Fibroblast of villous mesenchyme (primary cell): Measurements from ENCODE around the gene PRSS38. TPM values are rescaled to one million over a fixed set of nuclear protein-coding genes. Genes with fewer than 3 reads are reported as not detected.

ENCODE experiments used
- DNase-seq: peaks from one replicate; pipeline ENCODE4 v3.0.0-alpha.2; 2010; ENCODE audit warnings: low read depth
- H3K4me3 ChIP-seq: 2 replicates; pipeline ENCODE4 v1.5.1; 2011; ENCODE audit warnings: low read depth, mild to moderate bottlenecking, low read length
- CTCF ChIP-seq: IDR thresholded peaks from 2 replicates; pipeline ENCODE4 v1.5.1; 2012; ENCODE audit warnings: low read depth, mild to moderate bottlenecking, low read length; ENCODE audit not compliant: insufficient read depth
- total RNA-seq: library from RNA; depleted of rRNA; stranded (reverse); fragments of >200 nt; gene quantifications from 2 replicates; pipeline ENCODE4 v1.2.3, GENCODE V29; 2012

Gene PRSS38
- total RNA-seq, 1 donor: not detected

GRCh38 chr1:227789084-227790033 lies 26.1 kb upstream of the PRSS38 start:
- peak; percentile 27 for DNase-seq
- TF ChIP-seq CTCF: peak; percentile 26
- H3K4me3 ChIP-seq: peak overlapping the region; percentile 71

DNA sequence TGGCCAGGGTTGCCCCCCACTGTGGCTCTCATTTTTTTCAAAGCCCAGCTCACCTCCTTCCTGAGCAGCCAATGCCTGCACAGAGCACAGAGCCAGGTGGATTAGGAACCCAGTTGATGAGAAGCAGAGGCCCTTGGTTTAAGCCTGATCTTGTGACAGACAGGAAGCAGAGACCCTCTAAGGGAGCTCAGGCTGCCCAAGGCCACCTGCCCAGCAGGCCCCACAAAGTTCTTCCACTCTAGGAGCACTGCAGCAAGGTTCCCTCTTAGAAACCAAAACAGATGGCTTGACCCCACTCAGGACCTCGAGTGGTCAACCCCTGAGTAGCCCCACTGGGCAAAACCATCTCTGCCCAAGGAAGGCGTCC lies 25.5 kb upstream of the PRSS38 start:
- TF ChIP-seq CTCF: no peak

GRCh38 chr1:227790868-227791267 lies 24.6 kb upstream of the PRSS38 start:
- no peak overlapping the region for H3K4me3 ChIP-seq
- no peak for TF ChIP-seq CTCF
- no peak for DNase-seq

More for the DNA sequence above, 25.5 kb upstream of the PRSS38 start:
- no peak for DNase-seq
- H3K4me3 ChIP-seq: no peak overlapping the region

DNA sequence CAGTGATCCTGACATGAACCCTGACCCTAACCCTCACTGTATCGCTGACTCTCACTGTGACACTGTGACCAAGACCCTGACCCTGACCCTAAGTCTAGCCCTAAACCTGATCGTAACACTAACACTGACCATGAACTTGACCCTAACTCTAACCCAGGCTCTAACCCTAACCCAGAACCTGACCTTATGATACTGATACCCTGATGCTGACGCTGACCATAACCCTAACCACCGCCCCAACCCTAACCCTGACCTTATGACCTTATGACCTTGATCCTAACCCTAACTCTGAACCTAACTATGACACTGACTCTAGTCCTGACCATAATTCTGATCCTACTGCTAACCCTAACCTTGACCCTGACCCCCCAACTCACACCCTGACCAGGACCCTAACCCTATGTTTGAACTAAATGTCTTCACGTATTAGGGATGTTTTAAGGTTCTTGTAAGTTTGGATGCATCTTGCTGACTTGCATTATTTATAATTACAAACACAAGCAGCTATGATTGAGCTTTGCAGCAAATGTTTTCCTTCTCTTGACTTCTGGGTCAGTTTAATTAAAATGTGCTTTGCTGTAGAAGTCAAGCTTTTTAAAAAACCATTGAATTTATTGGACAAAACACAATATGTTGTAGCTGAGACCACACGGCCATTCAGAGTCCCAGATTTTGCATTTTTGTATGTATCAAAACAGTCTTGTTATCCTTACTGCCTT lies 23.9 kb upstream of the PRSS38 start:
- DNase-seq: no peak
- H3K4me3 ChIP-seq: no peak overlapping the region

GRCh38 chr1:227792216-227793078 lies 23.0 kb upstream of the PRSS38 start:
- TF ChIP-seq CTCF: peak; percentile 7

More for the DNA sequence above, 23.9 kb upstream of the PRSS38 start:
- TF ChIP-seq CTCF: no peak

DNA sequence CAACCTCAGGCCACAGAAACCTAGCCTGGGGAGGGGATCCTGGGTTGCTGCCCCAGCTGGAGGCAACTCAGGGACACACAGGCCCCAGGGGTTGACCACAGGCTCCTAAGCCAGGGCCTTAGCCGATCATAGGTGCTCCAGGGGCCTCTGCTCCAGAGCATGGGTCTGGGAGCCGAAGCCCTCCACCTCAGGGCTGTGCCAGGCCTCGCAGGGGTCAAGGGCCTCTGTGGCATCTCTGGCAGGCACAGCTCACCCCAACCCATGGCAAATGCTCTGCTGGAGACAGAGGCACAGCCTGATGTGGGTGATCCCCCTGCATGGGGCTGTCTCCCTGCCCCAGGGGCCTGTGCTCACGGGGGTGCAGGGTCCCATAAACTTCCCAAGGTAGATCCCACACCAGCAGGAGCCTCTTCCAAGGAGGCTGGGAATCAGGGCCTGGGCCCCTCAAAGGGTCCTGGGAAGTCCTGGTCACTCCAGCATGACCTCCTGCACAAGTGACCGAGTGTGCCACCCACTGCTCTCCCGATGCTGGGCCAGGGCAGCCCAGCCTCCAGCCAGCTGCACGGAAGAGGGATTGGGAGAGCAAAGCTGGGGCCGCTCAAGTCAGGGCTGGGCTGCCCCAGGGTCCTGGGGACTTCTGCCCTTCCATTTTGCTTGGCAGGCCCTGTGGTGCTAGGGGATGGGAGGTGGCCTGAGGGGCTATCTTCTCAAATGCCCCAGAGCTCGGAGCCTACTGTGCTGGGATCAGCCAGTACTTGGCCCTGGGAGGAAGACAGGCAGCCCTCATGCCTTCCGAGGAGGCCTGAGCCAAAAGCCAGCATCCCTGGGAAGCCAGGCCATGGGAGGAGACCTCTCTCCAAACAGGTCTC lies 22.2 kb upstream of the PRSS38 start:
- no peak for DNase-seq
- no peak overlapping the region for H3K4me3 ChIP-seq
- no peak for TF ChIP-seq CTCF

More at GRCh38 chr1:227792216-227793078, 23.0 kb upstream of the PRSS38 start:
- DNase-seq: no peak
- H3K4me3 ChIP-seq: no peak overlapping the region
